Parathyroid adenoma (tissue), 2 donors: Measurements from ENCODE around the gene DNAH12.

ENCODE experiments used
- H2AFZ ChIP-seq: fragments of 300-600 bp; sonication (generic); one replicate; pipeline ENCODE4 v1.7.0; 2017; ENCODE audit warnings: antibody characterized with exemption, mild to moderate bottlenecking
- H3K27ac ChIP-seq: fragments of 300-600 bp; sonication (generic); one replicate; pipeline ENCODE4 v1.7.0; 2017
- H3K27me3 ChIP-seq: fragments of 300-600 bp; sonication (generic); one replicate; pipeline ENCODE4 v1.7.0; 2017; ENCODE audit warnings: low read length; ENCODE audit not compliant: control insufficient read depth, insufficient read depth
- H3K36me3 ChIP-seq: fragments of 300-600 bp; sonication (generic); one replicate; pipeline ENCODE4 v1.7.0; 2017; ENCODE audit warnings: low read length; ENCODE audit not compliant: control insufficient read depth, insufficient read depth
- H3K4me1 ChIP-seq: fragments of 300-600 bp; sonication (generic); one replicate; pipeline ENCODE4 v1.7.0; 2017; ENCODE audit warnings: control low read depth
- H3K4me2 ChIP-seq: fragments of 300-600 bp; sonication (generic); one replicate; pipeline ENCODE4 v1.7.0; 2017; ENCODE audit warnings: low read length
- H3K4me3 ChIP-seq: fragments of 300-600 bp; sonication (generic); one replicate; pipeline ENCODE4 v1.7.0; 2017; ENCODE audit warnings: low read depth, low read length
- H3K79me2 ChIP-seq: fragments of 300-600 bp; sonication (generic); one replicate; pipeline ENCODE4 v1.7.0; 2017; ENCODE audit warnings: control low read depth
- H3K9ac ChIP-seq: fragments of 300-600 bp; sonication (generic); one replicate; pipeline ENCODE4 v1.7.0; 2017; ENCODE audit warnings: mild to moderate bottlenecking
- H3K9me3 ChIP-seq: fragments of 300-600 bp; sonication (generic); one replicate; pipeline ENCODE4 v1.7.0; 2017; ENCODE audit warnings: low read length; ENCODE audit not compliant: control insufficient read depth
- TF ChIP-seq, protein P1 (sequence below): fragments of 300-600 bp; sonication (generic); IDR thresholded peaks from one replicate; pipeline ENCODE4 v1.7.0; 2017; ENCODE audit warnings: antibody characterized with exemption, mild to moderate bottlenecking
- donor health status: primary hyperparathyroidism.

The DNAH12 gene

DNA sequence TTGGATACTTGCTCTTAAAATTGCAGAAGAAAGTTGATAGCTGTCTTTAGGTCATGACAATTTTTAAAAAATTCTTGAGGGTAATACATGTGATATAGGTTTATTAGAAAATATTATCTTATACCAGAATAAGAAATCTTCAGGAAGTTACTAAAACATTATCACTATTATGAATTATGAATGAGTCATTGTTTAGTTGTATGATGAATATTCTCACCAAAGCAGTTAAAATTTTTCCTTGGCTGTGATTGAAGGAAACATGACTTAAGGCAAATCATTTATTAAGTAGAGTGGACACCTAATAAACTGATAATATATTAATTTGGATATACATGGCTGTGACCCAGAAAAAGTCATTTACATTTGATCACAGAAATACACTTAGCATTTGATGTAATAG, 286.5 kb downstream of the DNAH12 start:
- TF ChIP-seq, protein P1, sequence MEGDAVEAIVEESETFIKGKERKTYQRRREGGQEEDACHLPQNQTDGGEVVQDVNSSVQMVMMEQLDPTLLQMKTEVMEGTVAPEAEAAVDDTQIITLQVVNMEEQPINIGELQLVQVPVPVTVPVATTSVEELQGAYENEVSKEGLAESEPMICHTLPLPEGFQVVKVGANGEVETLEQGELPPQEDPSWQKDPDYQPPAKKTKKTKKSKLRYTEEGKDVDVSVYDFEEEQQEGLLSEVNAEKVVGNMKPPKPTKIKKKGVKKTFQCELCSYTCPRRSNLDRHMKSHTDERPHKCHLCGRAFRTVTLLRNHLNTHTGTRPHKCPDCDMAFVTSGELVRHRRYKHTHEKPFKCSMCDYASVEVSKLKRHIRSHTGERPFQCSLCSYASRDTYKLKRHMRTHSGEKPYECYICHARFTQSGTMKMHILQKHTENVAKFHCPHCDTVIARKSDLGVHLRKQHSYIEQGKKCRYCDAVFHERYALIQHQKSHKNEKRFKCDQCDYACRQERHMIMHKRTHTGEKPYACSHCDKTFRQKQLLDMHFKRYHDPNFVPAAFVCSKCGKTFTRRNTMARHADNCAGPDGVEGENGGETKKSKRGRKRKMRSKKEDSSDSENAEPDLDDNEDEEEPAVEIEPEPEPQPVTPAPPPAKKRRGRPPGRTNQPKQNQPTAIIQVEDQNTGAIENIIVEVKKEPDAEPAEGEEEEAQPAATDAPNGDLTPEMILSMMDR: no peak
- Histone ChIP-seq H3K4me3 (no peak overlapping the region), H3K79me2 (no peaks in the 10 kb centered on the region)

DNA sequence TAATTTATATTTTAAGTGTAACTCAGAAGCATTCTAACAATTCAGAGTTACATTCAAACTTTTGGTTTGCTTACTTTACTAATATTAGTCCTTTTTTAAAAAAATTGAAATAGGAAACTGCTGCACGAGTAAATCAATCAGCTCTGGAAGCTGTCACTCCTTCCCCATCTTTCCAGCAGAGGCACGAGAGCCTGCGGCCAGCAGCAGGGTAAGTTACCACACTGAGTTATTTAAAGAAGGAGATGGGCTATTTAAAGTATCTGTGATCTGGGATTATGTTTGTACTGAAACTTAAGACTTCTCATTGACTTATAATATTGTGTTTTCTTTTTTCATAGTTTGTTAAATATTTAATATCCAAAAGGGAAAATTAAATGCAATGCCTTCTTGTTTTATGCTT, 287.3 kb downstream of the DNAH12 start:
- Histone ChIP-seq H3K36me3 (no peaks in the 10 kb centered on the region), H3K27me3 (no peaks in the 10 kb centered on the region)
- TF ChIP-seq, protein P1: no peak

More for the DNA sequence above, 286.5 kb downstream of the DNAH12 start:
- no peak overlapping the region for H3K27ac ChIP-seq
- H3K4me2 ChIP-seq: no peak overlapping the region
- no peaks in the 10 kb centered on the region for H3K4me1 ChIP-seq
- no peak overlapping the region for H2AFZ ChIP-seq
- no peaks in the 10 kb centered on the region for H3K9me3 ChIP-seq
- H3K36me3 ChIP-seq: no peaks in the 10 kb centered on the region
- H3K27me3 ChIP-seq: no peaks in the 10 kb centered on the region
- no peak overlapping the region for H3K9ac ChIP-seq

DNA sequence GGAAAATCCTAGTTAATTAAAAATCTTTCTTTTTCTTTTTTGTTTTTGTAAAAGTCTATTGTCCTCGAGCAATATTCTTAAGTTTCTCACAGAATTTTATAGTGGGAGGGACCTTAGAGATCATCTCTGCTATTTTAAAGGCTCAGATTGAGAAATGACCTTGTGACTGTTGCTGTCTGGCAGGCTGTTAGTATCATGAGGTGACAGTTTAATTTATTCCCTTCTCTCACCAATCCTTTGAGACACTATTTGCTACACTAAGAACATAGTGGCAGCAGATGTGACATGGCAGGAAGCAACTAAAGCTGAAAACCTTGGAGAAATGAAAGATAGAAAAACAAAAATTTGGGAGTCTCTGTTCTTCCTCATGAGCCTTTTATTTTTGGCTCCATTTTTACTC, 291.7 kb downstream of the DNAH12 start:
- Histone ChIP-seq H3K4me2 (no peak overlapping the region), H2AFZ (no peak overlapping the region), H3K9me3 (no peaks in the 10 kb centered on the region), H3K36me3 (no peaks in the 10 kb centered on the region), H3K79me2 (no peaks in the 10 kb centered on the region), H3K4me1 (no peaks in the 10 kb centered on the region), H3K4me3 (no peak overlapping the region), H3K27me3 (no peaks in the 10 kb centered on the region), H3K9ac (no peak overlapping the region), H3K27ac (no peak overlapping the region)
- TF ChIP-seq, protein P1: no peak

More for the DNA sequence above, 287.3 kb downstream of the DNAH12 start:
- Histone ChIP-seq H3K9ac (no peak overlapping the region), H2AFZ (no peak overlapping the region), H3K79me2 (no peaks in the 10 kb centered on the region), H3K9me3 (no peaks in the 10 kb centered on the region), H3K4me3 (no peak overlapping the region), H3K4me2 (no peak overlapping the region), H3K27ac (no peak overlapping the region), H3K4me1 (no peaks in the 10 kb centered on the region)

DNA sequence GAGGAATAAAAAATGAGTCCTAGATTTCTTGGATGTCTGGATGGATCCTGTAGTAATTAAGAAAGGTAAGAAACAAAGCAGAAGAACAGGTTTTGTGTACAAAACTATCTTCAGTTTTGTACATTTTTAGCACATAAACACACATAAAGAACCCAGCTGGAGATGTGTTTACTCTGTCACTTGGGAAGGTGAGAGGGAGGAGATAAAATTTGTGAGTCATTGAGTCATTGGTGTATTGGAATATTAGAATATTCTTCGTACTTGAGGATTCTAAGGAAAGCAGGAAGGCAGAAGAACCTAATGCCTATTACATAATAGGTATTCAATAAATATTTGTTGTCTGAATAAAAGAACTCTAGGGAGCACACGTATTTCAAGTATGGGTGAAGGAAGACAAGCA, 299.2 kb downstream of the DNAH12 start:
- Histone ChIP-seq H3K9me3 (no peaks in the 10 kb centered on the region), H3K27me3 (no peaks in the 10 kb centered on the region), H3K27ac (no peak overlapping the region), H3K4me2 (no peak overlapping the region), H3K79me2 (peaks cover 3% of the 10 kb centered on the region), H3K9ac (no peak overlapping the region), H3K4me1 (no peaks in the 10 kb centered on the region), H2AFZ (no peak overlapping the region), H3K36me3 (no peaks in the 10 kb centered on the region), H3K4me3 (no peak overlapping the region)
- TF ChIP-seq, protein P1: no peak
